ENCODE data around the gene FAU.

Gene FAU

DNA sequence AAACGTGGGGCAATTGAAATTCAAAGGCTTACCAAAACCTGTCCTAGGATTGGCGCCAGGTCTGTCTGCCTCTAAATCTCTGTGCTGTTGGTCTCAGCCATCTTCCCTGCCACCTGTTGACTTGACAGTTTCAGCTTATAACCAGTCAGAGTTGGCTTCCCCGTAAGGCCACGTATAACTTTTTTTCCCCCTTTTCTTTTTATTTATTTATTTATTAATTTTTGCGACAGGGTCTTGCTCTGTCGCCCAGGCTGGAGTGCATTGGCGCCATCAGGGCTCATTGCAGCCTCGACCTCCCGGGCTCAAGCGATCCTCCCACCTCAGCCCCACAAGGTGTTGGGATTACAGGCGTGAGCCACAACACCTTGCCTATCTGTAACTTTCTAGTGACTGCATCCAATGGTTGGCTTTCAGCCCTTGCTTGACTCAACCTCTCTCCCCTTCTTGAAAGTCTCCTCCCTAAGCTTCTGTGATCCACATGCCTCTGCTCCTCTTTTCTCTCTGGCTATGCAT lies 13.8 kb upstream of the FAU start:
- DNase-seq (ENCODE audit: low spot score): no peak

- peak; percentile 97 for DNase-seq (ENCODE audit: low spot score)
Measured at GRCh38 chr11:65134952-65135632, 13.2 kb upstream of the FAU start.

GRCh38 chr11:65134240-65134951 lies 12.5 kb upstream of the FAU start, which contains the start of gene SYVN1:
Gene SYVN1 (minus strand): TSS chr11:65134519. CDS start chr11:65133601, 918 bp downstream.
- DNase-seq (ENCODE audit: low spot score): peak; percentile 92

GRCh38 chr11:65133724-65134123 lies 11.8 kb upstream of the FAU start:
- no peak for DNase-seq (ENCODE audit: low spot score)

GRCh38 chr11:65132988-65133700 lies 11.2 kb upstream of the FAU start:
- peak; percentile 72 for DNase-seq (ENCODE audit: low spot score)

DNA sequence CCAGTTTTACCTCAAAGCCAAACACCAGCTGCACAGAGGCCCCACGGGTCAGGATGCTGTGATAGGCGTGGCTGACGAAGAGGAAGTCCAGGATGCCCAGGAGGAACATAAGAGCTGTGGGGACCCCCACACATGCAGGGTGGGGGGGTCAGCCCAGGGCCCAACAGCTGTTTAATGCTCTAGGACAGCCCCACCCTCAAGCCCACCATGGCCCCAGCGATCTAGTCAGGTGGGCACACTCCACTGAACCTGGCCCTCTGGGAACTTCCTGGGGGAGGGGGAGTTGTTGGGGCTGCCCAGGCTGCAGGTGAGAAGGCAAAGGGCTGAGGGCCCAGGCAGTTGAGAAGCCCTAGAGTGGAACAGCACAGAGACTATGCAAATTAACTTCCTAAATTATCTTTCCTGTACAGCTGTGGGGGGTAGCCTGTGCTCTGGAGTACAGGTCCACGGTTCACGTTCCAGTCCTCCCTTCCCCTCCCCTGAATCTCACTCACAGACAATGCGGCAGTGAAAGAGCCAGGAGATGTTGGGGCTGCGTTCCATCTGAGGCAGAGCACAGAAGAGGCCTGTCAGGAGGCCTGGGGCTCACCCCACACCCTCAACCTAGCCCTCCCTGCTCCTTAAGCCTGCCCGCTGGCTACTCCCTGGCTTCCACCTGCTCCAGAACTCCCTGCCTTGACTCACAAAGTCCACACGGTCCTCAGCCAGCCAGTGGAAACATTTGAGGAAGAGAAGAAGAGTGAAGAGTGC lies 10.5 kb upstream of the FAU start:
- no peak for DNase-seq (ENCODE audit: low spot score)

GRCh38 chr11:65131895-65132237 lies 9.9 kb upstream of the FAU start:
- no peak for DNase-seq (ENCODE audit: low spot score)

DNA sequence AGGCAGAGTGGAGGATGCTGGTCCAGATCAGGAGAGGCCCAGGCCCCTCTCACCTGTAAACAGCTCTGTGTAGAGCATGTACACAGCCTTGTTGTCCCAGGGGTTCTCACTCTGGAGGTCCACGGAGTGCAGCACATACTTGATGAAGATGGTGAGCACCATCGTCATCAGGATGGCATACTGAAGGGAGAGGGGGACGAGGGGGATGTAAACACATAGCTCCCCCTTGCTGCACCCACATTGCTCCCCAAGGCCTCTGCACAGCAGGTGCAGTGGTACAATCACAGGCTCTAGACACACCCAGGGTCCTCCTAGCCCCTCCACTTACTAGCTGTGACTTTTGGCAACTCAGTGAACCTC lies 9.5 kb upstream of the FAU start:
- no peak for DNase-seq (ENCODE audit: low spot score)

GRCh38 chr11:65130631-65131416 lies 8.9 kb upstream of the FAU start:
- DNase-seq (ENCODE audit: low spot score): no peak

DNA sequence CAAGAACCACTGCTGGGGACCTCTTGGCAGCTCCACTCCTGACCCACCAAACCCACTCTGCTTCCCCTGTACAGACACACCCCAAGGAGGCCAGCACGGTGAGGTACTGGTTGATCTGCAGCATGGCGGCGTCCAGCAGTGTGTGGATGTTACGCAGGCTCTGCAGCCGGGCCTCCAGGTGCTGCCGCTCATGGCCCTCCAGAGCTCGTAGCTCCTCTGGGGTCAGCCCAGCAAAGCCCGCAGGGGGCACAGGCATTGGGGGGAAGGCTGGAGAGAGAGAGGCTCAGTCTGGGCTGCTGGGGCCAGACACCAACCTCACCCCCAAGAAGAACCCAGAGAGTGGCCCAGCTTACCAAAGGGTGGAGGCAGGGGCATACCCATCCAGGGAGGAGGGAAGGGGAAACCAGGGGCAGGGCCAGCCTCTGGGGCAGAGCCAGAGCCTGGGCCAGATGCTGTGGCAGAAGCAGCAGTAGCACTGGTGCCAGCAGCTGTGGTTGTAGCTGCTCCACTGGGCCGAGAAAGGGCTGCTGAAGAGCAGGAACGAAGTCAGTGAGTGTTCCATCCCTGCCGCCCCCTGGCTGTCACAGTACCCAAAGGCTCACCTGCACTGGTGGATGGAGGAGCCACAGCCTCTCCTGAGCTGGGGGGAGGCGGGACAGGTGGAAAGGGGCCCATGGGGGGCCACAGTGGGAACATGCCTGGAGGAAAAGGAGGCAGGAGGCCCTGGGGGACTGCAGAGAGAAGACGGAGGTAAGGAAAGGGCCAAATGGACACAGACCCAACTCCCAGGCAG lies 7.9 kb upstream of the FAU start:
- no peak for DNase-seq (ENCODE audit: low spot score)

- no peak for DNase-seq (ENCODE audit: low spot score)
Measured at GRCh38 chr11:65128182-65129145, 6.5 kb upstream of the FAU start.

- no peak for DNase-seq (ENCODE audit: low spot score)
Measured at GRCh38 chr11:65127473-65128181, 5.7 kb upstream of the FAU start.

DNA sequence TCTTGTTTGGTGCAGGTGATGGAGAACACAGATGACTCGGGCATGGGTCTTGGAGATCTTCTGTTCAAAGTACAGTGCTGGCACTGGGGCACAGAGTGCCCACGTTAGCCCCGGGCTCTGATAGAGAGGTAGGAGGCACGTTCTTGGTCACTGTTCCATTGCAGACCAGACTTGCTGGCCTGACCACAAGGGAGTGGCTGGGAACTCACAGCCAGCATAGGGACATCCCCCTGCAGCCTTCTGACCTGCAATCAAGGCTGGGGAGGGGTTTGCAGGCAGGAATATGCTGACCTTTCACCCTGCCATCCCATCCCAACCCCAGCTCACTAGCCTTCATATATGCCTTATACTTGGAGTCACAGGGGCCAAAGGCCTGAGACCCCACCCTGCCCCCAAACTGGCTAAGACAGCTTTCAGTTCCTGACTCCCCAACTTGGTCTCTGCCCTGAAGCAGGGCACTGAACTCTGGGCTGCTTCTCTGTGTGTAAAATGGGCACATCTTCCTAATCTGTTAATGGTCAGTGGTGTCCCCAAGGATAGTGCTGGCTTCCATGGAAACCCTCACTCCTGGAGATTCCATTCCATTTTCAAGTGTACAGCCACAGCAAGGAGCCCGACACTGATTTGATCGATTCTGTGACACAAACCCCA lies 4.8 kb upstream of the FAU start:
- no peak for DNase-seq (ENCODE audit: low spot score)

GRCh38 chr11:65125197-65126056 lies 3.5 kb upstream of the FAU start:
- DNase-seq (ENCODE audit: low spot score): no peak

- no peak for DNase-seq (ENCODE audit: low spot score)
Measured at GRCh38 chr11:65124480-65125196, 2.7 kb upstream of the FAU start.

DNA sequence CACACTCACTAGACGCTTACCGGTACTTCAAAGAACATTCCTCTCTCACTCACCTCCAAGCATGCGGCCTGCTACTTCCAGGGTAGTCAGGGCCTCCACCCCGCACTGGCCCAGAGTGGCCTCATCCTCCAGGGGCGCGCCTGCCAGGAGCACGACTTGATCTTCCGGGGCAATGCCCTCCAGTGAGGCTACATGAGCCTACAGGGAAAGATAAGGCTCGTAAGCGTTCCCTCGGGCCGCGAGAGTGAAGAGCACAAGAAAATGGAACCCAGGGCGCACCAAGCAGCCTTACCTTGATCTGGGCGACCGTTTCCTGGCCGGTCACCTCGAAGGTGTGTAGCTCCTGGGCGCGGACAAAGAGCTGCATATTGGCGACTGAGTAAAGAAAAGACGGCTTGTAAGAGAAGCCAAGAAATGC lies 478 bp downstream of the FAU start:
- DNase-seq (ENCODE audit: low spot score): no peak

GRCh38 chr11:65120831-65121230 lies 1.1 kb downstream of the FAU start:
- DNase-seq (ENCODE audit: low spot score): no peak

Measured in iPS-NIHi11 (cell line).